SKM-1 treated with dmso at 0.1 percent for 144 hours (cell line): ENCODE results near the gene GPC3.
"Not testable (repeated sequence)": the region's sequence is repeated elsewhere in the genome, so short reads cannot be mapped to it uniquely, and the experiment has no call there.

ENCODE experiments used
- DNase-seq: peaks from one replicate; lab custom pipeline; 2025; ENCODE audit not compliant: unreplicated experiment; lab: John Stamatoyannopoulos, UW

Gene GPC3

DNA sequence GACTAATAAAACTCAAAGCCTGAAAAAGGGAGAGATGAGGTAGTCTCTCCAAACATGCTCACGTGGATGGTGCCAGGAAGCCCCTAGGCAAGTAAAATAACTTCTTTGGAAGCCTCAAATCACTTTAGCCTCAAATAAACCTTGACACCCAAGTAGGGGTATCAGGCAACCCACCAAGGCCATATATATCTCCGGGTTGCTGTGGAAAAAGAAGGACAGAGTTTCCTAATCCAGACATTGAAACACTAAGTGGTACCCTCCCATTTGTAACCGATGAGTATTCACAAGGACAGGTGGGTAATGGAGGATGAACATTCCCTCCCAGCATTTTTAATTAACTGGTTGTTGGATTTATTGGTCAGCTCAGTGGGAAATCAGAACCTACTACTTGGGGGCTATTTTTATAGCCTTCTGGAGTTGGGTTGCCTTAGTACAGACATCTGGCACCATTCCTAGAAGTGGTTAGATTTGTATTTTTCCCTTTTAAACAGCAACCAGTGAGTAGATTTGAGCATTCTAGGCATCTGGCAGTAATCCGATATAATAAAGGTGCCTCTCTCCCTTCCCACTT lies 87.7 kb downstream of the GPC3 start:
- DNase-seq = no peak

DNA sequence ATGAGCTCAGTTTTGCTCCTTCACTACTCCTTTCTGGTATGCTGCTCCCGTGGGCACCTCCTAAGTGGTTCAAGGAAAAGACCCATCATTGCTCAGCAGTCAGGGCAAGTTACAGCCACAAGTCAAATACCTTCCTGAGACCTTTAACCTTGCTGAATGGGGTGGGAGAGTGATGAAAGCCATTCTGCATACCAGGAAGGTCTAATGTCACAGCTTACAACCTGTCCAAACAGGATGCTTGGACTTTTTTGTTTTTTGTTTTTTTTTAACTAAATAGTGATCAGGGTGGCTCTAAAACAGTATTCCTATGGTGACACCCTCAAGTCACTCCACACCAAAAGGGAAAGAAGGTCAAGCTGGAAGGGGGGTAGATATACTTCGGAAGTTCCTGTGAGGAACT lies 93.1 kb downstream of the GPC3 start:
- no peak for DNase-seq

- DNase-seq = no peak
These were observed 96.4 kb downstream of the GPC3 start for GRCh38 chrX:133888984-133889383.

DNA sequence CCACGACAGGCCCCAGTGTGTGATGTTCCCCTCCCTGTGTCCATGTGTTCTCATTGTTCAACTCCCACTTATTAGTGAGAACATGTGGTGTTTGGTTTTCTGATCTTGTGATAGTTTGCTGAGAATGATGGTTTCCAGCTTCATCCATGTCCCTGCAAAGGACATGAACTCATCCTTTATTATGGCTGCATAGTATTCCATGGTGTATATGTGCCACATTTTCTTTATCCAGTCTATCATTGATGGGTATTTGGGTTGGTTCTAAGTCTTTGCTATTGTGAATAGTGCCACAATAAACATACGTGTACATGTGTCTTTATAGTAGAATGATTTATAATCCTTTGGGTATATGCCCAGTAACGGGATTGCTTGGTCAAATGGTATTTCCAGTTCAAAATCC lies 97.3 kb downstream of the GPC3 start:
- not testable (repeated sequence) for DNase-seq

DNA sequence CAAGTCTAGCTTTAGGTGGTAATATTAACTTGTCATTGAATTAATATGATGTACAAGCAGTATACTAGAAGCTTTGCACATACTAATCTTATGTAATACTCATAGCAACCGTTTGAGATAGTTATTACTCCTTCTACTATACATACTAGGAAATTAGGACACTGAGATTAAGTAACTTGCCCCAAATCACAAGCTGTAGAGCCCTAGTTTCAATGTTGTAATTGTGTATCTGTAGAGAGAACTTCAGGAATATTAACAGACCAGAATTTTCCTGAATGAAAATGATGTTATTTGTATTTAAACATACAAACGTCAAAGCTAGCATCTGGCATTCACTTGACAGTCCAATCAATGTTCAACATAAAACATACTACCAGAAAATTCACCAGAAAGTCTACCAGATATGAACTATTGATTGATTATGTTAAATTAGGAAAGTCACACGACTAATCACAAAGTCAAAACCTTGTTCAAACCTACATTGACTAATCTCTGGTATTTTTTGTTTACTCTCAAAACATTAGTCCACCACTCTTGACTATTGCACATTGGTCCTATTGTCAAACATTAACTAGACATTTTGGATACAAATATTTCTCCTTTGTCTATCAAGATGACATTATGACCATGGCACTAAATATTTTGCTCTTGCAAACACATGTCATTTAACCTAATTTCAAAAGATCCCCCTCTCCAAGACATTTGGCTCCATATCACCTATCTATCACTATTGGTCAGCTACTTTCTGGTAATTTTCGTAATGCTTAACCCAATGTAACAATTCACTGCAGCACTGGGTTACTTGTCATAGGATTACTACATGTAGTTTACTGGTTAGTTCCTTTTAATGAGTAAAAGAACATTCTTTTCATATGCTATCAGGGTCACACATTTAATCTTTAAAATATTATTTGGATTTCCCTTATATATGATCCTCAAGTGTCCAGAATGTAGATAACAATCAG lies 100.7 kb downstream of the GPC3 start:
- DNase-seq = no peak

- DNase-seq = no peak
These were observed 103.5 kb downstream of the GPC3 start for GRCh38 chrX:133881893-133882292.

DNA sequence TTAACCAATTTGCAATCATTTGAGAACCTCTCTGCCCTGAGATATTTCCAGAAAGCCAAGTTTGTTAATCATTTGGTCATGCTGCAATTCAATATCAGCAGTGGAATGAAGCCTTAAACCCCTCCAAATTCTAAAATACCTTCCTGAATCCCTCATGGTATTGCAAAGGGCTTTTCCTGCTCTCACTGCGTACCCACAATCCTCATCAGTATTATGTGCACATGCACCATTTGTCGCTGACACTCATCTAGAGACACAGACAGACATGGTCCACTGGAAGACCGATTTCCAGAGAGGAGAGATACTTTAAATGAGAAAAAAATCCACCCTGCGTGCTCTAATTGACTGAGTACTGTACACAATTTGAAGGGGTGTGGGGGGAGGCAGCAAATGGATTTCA lies 104.4 kb downstream of the GPC3 start:
- no peak for DNase-seq

DNA sequence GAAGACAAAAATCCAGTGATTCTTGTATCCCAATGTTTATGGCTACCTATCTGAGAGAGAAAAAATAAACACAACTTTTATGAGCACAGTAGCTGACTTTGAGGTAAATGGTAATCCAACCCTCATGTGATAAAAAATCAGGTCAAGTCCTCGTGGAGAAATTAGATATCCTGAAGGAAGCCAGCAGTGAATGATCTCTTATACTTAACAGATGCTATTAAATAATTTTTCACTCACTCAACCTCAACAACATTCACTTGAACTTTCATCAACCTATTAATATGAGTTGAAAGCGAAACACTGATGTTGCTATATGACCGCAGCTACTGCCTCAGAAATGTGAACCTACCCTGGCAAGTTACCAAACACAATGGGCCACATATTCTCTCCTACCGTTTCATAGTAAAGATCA lies 105.4 kb downstream of the GPC3 start:
- no peak for DNase-seq

GRCh38 chrX:133878710-133879109 lies 106.7 kb downstream of the GPC3 start:
- no peak for DNase-seq

- DNase-seq = no peak
These were observed 108.7 kb downstream of the GPC3 start for GRCh38 chrX:133876646-133877045.

DNA sequence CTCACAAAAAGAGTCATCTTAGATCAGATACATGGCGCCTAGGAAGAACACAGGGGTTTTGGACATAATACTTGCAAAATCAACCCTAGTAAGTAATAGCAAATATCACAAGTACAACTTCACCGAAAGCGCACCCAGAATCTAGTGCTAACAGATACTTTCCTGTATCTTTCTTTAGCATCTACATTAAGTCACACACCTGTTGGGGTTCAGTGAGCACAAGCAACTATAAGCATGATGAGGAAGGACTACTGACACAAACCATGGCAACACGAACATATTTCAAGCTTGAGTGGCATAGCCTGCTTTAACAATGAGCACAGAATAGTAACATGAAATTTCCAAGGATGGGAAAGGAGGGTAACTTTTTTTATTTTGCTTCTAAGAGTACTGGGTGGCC lies 116.1 kb downstream of the GPC3 start:
- no peak for DNase-seq

DNA sequence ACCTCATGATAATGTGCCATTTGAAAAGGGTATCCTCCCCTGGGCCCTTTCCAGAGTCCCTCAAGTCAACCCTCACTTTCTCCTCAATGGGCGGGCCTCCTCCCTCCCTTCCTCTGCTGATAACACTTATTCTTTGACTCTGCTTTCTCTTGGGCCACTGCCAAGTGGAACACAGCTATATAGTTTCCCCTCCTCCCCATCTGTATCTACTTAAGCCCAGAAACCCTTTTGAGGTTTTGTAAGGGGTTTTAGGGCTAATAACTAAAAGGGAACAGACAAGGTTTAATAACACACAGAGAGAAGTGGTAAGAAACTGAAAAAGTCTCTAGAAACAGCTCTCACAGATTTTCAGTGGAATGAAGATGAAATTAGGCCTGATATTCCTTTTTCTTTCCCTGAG lies 116.7 kb downstream of the GPC3 start:
- no peak for DNase-seq

DNA sequence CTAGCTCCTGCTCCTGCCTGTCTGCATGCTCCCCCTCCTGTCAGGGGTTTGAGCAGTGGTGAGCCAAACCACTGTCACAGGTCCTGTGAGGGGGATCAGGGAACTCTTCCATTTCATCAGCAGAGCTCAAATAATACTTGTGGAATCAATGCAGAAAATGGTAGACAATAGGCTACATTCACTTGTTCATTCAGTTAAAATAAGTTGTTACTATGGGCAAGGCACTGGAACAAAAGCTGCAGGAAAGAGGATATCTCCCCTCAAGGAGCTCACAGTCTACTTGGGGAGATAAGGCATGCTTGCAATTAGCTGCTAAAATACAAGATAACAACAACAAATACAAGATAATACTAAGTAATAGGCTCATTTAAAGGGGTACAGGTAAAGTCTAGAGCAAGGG lies 117.1 kb downstream of the GPC3 start:
- no peak for DNase-seq

DNA sequence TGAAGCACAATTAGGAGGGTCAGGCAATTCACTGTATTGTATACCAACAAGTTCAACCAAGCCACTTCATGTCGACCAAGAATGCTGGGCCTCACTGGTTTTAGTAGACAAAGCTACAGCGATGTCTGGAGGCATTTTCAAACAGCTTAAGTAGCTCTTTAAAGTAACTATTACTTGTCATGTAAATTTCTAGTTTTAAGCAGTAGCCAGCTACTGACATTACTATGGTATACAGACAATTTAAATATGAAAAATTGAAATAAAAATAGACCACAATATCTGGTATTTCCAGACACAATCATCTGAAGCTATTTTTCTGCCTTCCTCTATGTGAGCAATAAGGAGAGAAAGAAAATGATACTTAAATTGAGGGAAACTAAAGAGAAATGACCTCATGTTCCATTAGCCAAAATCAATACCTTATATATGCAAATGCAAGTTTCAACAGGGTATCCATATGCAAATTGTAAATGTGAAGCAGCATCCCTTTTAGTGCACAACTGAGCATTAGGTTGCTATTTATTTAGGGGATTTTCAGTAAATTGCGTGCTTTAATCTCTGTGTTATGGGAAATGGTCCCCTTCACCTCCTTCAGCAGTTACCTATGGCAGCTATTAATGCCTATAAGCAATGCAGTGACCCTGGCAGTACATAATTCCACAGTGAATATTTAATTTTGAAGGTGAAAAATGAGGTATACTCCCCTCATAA lies 119.5 kb downstream of the GPC3 start:
- DNase-seq = no peak

GRCh38 chrX:133864236-133864635 lies 121.2 kb downstream of the GPC3 start:
- DNase-seq = no peak

- DNase-seq = no peak
These were observed 125.5 kb downstream of the GPC3 start for GRCh38 chrX:133859860-133860259.

DNA sequence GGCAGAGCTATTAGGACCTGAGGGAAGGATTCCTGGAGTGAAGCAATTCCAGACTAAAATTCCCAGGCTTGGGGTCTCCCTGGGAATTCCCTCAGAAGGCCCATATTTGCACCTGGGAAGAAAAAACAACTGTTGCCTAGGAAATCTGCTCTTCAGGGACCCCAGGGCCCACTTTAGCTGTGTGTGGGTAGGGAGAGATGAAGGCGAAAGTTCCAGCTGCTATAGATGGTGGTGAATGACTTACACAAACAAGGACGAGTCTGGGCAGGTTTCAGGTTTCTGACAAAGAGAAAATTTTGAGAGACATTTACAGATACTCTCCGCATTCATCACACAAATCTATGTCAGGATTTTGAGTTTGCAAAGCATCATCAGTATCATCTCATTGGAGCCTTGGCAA lies 126.1 kb downstream of the GPC3 start:
- no peak for DNase-seq

DNA sequence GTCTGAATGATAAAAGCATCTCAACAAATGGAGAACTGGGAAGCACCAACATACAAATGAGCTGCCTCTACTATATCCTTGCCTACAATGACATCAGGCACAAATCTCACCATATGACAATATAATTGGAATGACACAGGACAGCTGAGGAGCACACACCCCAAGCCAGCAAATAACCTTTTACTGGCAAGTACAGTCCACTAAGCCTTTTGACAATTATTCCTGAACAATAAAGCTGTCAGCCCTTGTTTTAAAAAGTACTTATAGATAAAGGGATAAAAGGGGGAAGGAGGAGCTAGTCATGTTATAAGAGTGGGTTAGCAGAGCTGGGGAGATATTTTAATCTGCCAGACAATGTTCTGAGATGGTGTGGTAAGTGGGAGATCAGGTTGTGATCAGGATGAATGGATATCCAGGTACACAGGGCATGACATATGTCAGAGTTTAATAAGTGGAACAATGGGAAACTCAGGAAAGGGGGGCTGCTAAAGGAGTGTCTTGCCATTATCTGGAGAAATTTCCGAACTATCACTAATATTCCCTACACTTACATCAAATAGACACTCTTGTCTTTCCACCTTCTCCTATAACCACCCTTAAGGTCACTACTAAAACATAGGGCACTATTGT lies 127.6 kb downstream of the GPC3 start:
- DNase-seq = no peak

DNA sequence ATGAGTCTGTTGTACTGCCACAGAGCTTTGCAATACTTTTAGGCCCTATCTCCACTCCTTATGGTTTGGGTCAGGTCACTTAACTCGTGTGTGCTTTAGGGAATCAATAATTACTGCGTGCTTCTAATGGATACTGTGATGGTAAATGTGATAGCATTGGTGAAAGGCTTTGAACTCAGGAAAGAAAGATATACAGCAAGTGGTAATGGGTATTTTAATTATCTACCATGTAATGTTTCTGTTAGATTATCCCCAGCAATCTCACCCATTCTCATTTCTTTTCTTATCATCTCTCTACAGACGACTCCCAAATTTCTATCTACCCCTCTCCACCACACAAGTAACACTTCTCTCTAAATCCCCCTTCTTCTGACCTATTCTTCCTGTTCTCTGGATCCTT lies 128.6 kb downstream of the GPC3 start:
- no peak for DNase-seq

GRCh38 chrX:133854290-133854689 lies 131.1 kb downstream of the GPC3 start:
- DNase-seq = no peak

DNA sequence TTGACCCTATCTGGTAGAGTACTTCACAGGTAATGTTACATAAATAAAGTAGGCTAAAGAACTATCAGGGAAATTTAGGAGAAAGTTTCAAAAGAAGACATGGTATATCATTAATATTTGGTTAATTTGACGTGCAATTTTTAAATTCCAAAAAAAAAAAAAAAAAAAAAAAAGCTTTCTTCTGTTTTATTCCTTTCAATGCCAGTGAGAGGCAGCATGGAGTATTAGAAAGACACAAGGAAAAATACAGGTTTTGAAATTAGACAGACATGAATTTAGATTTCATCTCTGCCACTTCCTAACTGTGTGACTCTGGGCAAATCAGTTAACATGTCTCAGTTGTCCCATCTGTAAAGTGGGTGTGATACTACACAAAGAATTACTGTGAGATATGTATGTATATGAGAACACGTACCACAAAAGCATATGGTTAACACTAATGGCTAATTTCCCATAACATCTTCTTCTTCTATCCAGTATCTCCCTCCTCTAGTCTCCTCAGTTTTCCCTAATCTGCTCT lies 132.5 kb downstream of the GPC3 start:
- no peak for DNase-seq
